ENCODE measurements around the gene CORO1C. TPM values are rescaled to one million over a fixed set of nuclear protein-coding genes. Genes with fewer than 3 reads are reported as not detected.

The CORO1C gene
- total RNA-seq, 1 experiment from 2014 or later = 208 TPM

DNA sequence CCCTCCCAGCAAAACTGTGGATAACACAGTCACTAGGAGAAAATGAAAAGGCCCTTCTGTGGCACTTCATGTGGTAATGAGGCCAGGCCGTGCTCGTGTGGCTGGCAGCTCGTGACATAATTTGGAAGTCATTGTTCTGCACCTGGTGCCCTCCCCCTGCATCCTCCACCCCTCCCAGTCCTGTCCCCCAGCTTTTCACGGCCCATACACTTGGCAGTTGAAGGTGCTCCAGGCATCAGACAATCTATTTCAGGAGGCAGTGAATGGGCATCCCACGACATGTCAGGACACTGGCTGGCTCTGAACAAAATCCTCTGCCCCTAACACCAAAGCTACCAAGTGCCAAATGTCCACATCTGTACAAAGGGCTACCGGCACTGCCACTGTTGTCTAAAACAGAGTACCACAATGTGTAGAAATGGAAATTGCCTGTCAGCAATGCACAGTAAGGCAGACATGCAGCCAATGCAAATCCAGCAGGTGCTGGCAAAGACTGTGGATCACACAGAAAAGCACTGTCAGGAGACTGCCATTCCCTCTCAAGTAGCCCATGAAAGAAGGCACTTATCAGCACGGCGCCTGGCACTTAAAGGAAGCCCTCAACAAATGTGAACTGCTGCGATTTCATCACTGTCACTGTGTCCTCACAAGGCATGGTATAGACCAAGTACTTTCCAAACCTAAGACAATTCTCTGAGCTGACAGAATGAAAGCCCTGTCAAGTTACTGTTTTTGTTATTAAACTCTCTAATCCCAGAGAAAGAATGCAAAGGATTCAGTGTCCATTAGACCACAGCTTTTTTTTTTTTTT lies 39.1 kb downstream of the CORO1C start:
- peak overlapping the region; percentile 96 for H3K27ac ChIP-seq (ENCODE audit: low read depth, low read length, poor library complexity, severe bottlenecking)
- DNase-seq (ENCODE audit: low spot score) = peak; percentile 69
- POLR2A ChIA-PET (ENCODE audit: low non-redundant PET) = no interaction called here
- no peaks in the 10 kb centered on the region for H3K27me3 ChIP-seq (replicated peaks; ENCODE audit: insufficient read depth, low read depth, low read length, poor library complexity)
- H3K9me3 ChIP-seq (ENCODE audit: low read depth, low read length, poor library complexity, severe bottlenecking) = no peaks in the 10 kb centered on the region
- H3K4me1 ChIP-seq (ENCODE audit: insufficient read depth, low read length, poor library complexity, severe bottlenecking) = peaks cover 51% of the 10 kb centered on the region
- H3K4me3 ChIP-seq (ENCODE audit: low read depth, low read length, poor library complexity, severe bottlenecking) = no peak overlapping the region
- no peak for TF ChIP-seq EZH2 (IDR thresholded peaks at IDR 0.05; ENCODE audit: borderline replicate concordance, low read depth, low read length, poor library complexity, severe bottlenecking)
- TF ChIP-seq, protein P1, sequence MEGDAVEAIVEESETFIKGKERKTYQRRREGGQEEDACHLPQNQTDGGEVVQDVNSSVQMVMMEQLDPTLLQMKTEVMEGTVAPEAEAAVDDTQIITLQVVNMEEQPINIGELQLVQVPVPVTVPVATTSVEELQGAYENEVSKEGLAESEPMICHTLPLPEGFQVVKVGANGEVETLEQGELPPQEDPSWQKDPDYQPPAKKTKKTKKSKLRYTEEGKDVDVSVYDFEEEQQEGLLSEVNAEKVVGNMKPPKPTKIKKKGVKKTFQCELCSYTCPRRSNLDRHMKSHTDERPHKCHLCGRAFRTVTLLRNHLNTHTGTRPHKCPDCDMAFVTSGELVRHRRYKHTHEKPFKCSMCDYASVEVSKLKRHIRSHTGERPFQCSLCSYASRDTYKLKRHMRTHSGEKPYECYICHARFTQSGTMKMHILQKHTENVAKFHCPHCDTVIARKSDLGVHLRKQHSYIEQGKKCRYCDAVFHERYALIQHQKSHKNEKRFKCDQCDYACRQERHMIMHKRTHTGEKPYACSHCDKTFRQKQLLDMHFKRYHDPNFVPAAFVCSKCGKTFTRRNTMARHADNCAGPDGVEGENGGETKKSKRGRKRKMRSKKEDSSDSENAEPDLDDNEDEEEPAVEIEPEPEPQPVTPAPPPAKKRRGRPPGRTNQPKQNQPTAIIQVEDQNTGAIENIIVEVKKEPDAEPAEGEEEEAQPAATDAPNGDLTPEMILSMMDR (conservative IDR thresholded peaks at IDR 0.05; ENCODE audit: low read depth, low read length) = no peak
- H3K36me3 ChIP-seq (ENCODE audit: insufficient read depth, low read length, poor library complexity, severe bottlenecking) = peaks cover 10% of the 10 kb centered on the region
- CTCF ChIA-PET = interaction anchor here (0.6 kb wide), 1 partner anchor 22 kb away, joined by 5 read pairs; no protein-coding TSS in a partner anchor
- BruUV-seq (replicated peaks) = no TSS peak
- intact Hi-C loops (cut with micrococcal nuclease; ENCODE audit: unreplicated experiment) = loop anchor here (2.0 kb wide), 1 partner anchor 39 kb away; the partner anchor contains the start of gene CORO1C

DNA sequence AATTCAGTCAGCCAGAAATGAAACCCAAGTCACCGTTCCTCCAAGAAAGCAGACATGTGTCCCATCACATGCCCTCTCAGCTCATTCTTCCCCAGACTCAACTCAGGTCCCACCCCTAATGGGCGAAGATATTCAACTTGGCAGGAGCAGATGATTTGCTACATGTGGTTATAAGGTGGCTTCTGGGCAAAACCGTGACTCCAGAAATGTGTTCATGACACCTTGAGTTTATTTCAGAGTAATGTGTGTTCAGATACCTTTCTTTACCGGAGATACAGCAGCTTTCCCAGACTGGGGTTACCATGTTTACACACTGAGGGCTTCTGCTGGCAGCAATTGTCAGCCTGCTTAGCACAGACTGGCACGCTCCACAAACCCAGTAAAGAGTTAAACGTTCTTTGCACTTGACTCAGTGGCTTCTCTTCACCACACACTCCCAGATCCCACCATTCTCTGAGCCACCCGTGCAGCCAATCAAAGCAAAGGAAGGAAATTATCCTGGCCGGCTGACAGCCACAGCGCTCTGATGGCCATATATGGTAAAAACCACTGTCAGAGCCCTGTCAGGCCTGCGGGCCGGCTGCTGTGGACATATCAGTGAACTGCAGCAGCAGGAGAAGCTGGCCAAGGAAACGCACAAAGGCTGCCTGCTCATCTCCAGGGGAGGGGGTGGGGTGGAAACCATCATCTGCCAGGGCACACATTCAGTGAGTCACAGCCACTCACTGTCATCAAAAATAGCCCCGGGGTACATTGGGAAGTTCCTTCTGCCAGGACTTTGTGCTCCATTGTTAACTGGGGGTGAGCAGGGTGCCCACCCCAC lies 39.9 kb downstream of the CORO1C start:
- peaks cover 10% of the 10 kb centered on the region for H3K36me3 ChIP-seq (ENCODE audit: insufficient read depth, low read length, poor library complexity, severe bottlenecking)
- no peak for TF ChIP-seq EZH2 (IDR thresholded peaks at IDR 0.05; ENCODE audit: borderline replicate concordance, low read depth, low read length, poor library complexity, severe bottlenecking)
- TF ChIP-seq, protein P1 (conservative IDR thresholded peaks at IDR 0.05; ENCODE audit: low read depth, low read length) = no peak
- intact Hi-C loops (cut with micrococcal nuclease; ENCODE audit: unreplicated experiment) = loop anchor here (2.0 kb wide), 1 partner anchor 39 kb away; the partner anchor contains the start of gene CORO1C
- no peaks in the 10 kb centered on the region for H3K27me3 ChIP-seq (replicated peaks; ENCODE audit: insufficient read depth, low read depth, low read length, poor library complexity)
- H3K27ac ChIP-seq (ENCODE audit: low read depth, low read length, poor library complexity, severe bottlenecking) = peak overlapping the region; percentile 96
- no peaks in the 10 kb centered on the region for H3K9me3 ChIP-seq (ENCODE audit: low read depth, low read length, poor library complexity, severe bottlenecking)
- ChIA-PET CTCF (no interaction called here), POLR2A (ENCODE audit: low non-redundant PET) (no interaction called here)
- H3K4me3 ChIP-seq (ENCODE audit: low read depth, low read length, poor library complexity, severe bottlenecking) = no peak overlapping the region
- BruUV-seq (replicated peaks) = no TSS peak
- H3K4me1 ChIP-seq (ENCODE audit: insufficient read depth, low read length, poor library complexity, severe bottlenecking) = peaks cover 51% of the 10 kb centered on the region
- peak; percentile 94 for DNase-seq (ENCODE audit: low spot score)

DNA sequence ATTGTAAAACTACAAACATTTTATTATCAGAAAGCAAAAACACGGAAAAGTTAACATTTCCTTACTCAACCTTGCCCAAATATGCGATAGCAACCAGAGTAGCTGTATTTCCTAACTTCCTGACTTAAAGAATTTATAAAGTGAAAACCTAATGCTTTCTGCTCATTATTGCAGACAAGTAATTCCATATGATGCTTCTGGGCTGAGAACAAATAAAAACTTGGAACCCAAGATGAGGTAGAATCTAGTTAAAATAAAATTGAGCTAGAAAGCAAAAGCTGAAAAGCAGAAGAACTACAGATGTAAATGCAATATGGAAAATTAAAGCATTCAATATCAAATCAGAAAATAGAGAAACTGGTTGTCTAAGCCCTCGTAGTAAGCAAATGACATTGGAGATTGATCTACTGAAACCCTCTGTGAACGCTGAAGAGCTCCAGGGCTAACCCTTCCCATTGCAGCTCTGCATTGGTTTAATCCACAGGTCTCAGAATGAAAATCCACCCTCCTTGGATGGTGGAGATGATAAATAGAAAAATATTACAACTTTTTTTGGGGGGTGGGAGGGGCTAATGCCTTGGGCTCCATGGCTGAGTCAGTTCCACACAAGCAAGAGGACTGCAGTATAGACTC lies 40.7 kb downstream of the CORO1C start:
- H3K4me3 ChIP-seq (ENCODE audit: low read depth, low read length, poor library complexity, severe bottlenecking) = no peak overlapping the region

More for the DNA sequence above, 40.7 kb downstream of the CORO1C start:
- Histone ChIP-seq H3K27ac (ENCODE audit: low read depth, low read length, poor library complexity, severe bottlenecking) (peak overlapping the region; percentile 96), H3K36me3 (ENCODE audit: insufficient read depth, low read length, poor library complexity, severe bottlenecking) (peaks cover 10% of the 10 kb centered on the region), H3K4me1 (ENCODE audit: insufficient read depth, low read length, poor library complexity, severe bottlenecking) (peaks cover 59% of the 10 kb centered on the region), H3K27me3 (replicated peaks; ENCODE audit: insufficient read depth, low read depth, low read length, poor library complexity) (no peaks in the 10 kb centered on the region), H3K9me3 (ENCODE audit: low read depth, low read length, poor library complexity, severe bottlenecking) (no peaks in the 10 kb centered on the region)
- TF ChIP-seq, protein P1 (conservative IDR thresholded peaks at IDR 0.05; ENCODE audit: low read depth, low read length) = no peak
- no peak for TF ChIP-seq EZH2 (IDR thresholded peaks at IDR 0.05; ENCODE audit: borderline replicate concordance, low read depth, low read length, poor library complexity, severe bottlenecking)
- POLR2A ChIA-PET (ENCODE audit: low non-redundant PET) = interaction anchor here (0.6 kb wide), 1 partner anchor 113 kb away, joined by 6 read pairs; no protein-coding TSS in a partner anchor
- no TSS peak for BruUV-seq (replicated peaks)
- intact Hi-C loops (cut with micrococcal nuclease; ENCODE audit: unreplicated experiment) = loop anchor here (2.0 kb wide), 1 partner anchor 40 kb away; the partner anchor contains the start of gene CORO1C
- CTCF ChIA-PET = no interaction called here
- no peak for DNase-seq (ENCODE audit: low spot score)
